SK-N-MC (cell line): ENCODE measurements around the gene PDPK1.
"Not testable (repeated sequence)": the region's sequence is repeated elsewhere in the genome, so short reads cannot be mapped to it uniquely, and the experiment has no call there.

ENCODE experiments used
- EZH2 ChIP-seq: fragments of 200-600 bp; sonication (generic); IDR thresholded peaks from one replicate; pipeline ENCODE4 v1.6.1; 2017; ENCODE audit warnings: antibody characterized with exemption
- POLR2AphosphoS5 ChIP-seq: IDR thresholded peaks from 2 replicates; pipeline ENCODE4 v1.6.1; 2012; ENCODE audit warnings: mild to moderate bottlenecking, low read depth, low read length, borderline replicate concordance

DNA sequence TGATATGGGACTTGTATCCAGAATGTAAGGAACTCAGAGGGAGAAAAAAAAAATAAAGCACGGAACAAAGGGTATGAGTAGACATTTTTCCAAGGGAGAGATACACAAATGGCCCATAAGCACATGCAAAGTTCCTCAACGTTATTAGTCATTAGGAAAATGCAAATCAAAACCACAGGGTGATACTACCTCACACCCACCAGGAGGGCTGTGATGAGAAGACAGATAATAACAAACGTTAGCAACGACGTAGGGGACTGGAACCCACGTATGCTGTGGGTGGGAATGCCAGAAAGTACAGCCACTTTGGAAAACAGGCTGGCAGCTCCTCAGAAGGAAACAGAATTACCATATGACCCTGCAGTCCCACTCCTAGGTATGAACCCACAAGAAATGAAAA, 34.9 kb downstream of the PDPK1 start:
- not testable (repeated sequence) for TF ChIP-seq EZH2, POLR2AphosphoS5
